Testis (tissue), 2 donors: Measurements from ENCODE around the gene DDX25.

Experiments used
- POLR2A ChIP-seq: fragments of 450-650 bp; IDR thresholded peaks from one replicate; pipeline ENCODE4 v1.6.1; 2017; ENCODE audit warnings: antibody characterized with exemption, mild to moderate bottlenecking, moderate library complexity
- TF ChIP-seq, protein P1 (sequence below), 3 experiments: fragments of 450-650 bp in 2 of 3; fragments of 200-600 bp in 1 of 3; sonication (generic) in 1 of 3; IDR thresholded peaks; one replicate each; pipeline ENCODE4 v1.5.1; 2016 to 2019; ENCODE audit warnings: antibody characterized with exemption in 3 of 3, mild to moderate bottlenecking in 2 of 3, moderate library complexity in 1 of 3

DNA sequence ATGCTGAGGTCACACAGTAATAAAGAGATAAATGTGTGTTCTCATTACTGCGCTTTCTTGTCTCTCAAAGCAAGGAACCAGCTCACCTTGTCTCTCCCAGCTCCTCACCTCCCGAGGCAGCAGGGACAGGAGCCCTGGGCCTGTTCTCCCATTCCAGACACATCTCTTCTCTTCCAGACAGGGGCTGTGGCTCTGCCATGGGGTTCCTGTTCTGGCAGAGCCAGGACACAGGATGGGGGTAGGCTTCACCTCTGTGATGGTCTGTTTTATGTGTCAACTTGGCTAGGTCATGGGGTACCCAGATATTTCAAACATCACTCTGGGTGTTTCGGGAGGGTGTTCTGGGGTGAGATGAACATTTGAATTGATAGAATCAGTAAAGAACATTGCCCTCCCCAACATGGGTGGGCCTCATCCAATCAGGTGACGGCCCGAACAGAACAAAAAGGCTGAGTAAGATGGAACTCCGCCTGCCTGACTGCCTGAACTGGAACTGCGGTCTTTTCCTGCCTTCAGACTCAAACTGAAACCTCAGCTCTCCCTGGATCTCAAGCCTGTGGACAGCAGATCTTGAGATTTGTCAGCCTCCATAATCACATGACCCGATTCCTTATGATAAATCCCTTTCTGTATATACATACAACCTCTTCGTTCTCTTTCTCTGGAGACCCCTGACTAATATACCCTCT, 39.5 kb downstream of the DDX25 start:
- TF ChIP-seq, protein P1, sequence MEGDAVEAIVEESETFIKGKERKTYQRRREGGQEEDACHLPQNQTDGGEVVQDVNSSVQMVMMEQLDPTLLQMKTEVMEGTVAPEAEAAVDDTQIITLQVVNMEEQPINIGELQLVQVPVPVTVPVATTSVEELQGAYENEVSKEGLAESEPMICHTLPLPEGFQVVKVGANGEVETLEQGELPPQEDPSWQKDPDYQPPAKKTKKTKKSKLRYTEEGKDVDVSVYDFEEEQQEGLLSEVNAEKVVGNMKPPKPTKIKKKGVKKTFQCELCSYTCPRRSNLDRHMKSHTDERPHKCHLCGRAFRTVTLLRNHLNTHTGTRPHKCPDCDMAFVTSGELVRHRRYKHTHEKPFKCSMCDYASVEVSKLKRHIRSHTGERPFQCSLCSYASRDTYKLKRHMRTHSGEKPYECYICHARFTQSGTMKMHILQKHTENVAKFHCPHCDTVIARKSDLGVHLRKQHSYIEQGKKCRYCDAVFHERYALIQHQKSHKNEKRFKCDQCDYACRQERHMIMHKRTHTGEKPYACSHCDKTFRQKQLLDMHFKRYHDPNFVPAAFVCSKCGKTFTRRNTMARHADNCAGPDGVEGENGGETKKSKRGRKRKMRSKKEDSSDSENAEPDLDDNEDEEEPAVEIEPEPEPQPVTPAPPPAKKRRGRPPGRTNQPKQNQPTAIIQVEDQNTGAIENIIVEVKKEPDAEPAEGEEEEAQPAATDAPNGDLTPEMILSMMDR (IDR thresholded peaks at IDR 0.05), result no peak
- TF ChIP-seq POLR2A, result no peak
